Glutamatergic neuron (in vitro differentiated cells): Measurements from ENCODE around the gene TXNDC12. TPM values are rescaled to one million over a fixed set of nuclear protein-coding genes. Genes with fewer than 3 reads are reported as not detected.
"Not testable (repeated sequence)": the region's sequence is repeated elsewhere in the genome, so short reads cannot be mapped to it uniquely, and the experiment has no call there.

Experiments
- DNase-seq: peaks from one replicate; pipeline ENCODE4 v3.0.0; 2022
- H3K27ac Mint-ChIP-seq: one replicate; pipeline ENCODE4 v1.8.0; 2020; ENCODE audit warnings: mild to moderate bottlenecking, mixed read lengths, inconsistent platforms; ENCODE audit not compliant: unreplicated experiment
- H3K27me3 Mint-ChIP-seq: one replicate; pipeline ENCODE4 v1.8.0; 2020; ENCODE audit warnings: mild to moderate bottlenecking, moderate library complexity, mixed read lengths, inconsistent platforms; ENCODE audit not compliant: unreplicated experiment
- H3K36me3 Mint-ChIP-seq: one replicate; pipeline ENCODE4 v1.8.0; 2020; ENCODE audit warnings: mild to moderate bottlenecking, mixed read lengths, inconsistent platforms; ENCODE audit not compliant: unreplicated experiment
- H3K4me1 Mint-ChIP-seq: one replicate; pipeline ENCODE4 v1.8.0; 2020; ENCODE audit warnings: mild to moderate bottlenecking, low read depth, mixed read lengths, inconsistent platforms; ENCODE audit not compliant: unreplicated experiment
- H3K4me3 Mint-ChIP-seq: one replicate; pipeline ENCODE4 v1.8.0; 2020; ENCODE audit warnings: mild to moderate bottlenecking, mixed read lengths, inconsistent platforms; ENCODE audit not compliant: unreplicated experiment
- H3K9me3 Mint-ChIP-seq: one replicate; pipeline ENCODE4 v1.8.0; 2020; ENCODE audit warnings: mild to moderate bottlenecking, moderate library complexity, mixed read lengths, inconsistent platforms; ENCODE audit not compliant: unreplicated experiment
- CTCF ChIP-seq: fragments of 200-600 bp; sonication (generic); IDR thresholded peaks from one replicate; pipeline ENCODE4 v1.5.0; 2021; ENCODE audit not compliant: partially characterized antibody, unreplicated experiment
- total RNA-seq: library from RNA; stranded (reverse); fragmentation: NEBNext Ultra II Directional; extraction: Animal tissue kit (Norgen Biotek cat#: 25700); gene quantifications from one replicate; pipeline ENCODE4 v1.2.1, GENCODE V29; 2021; ENCODE audit not compliant: unreplicated experiment

The TXNDC12 gene
- total RNA-seq, 1 donor from 2014 or later, result 27.2 TPM

GRCh38 chr1:52033190-52034049 lies 21.6 kb downstream of the TXNDC12 start, which contains the start of gene KTI12:
Gene KTI12, minus strand, starts transcription at chr1:52033810. Its CDS starts 49 bp downstream, at chr1:52033761.
- peak; percentile 85 for DNase-seq
- Mint-ChIP-seq H3K4me1 (peaks cover 12% of the 10 kb centered on the region), H3K27ac (peak within 1 kb of the TSS; percentile 64), H3K9me3 (peaks cover 5% of the 10 kb centered on the region), H3K36me3 (no peaks in the 10 kb centered on the region), H3K4me3 (peak within 1 kb of the TSS; percentile 93), H3K27me3 (peaks cover 4% of the 10 kb centered on the region)
- no peak for TF ChIP-seq CTCF

GRCh38 chr1:52032785-52033131 lies 22.2 kb downstream of the TXNDC12 start:
- peaks cover 12% of the 10 kb centered on the region for H3K4me1 Mint-ChIP-seq
- peak overlapping the region; percentile 64 for H3K27ac Mint-ChIP-seq
- no peak for TF ChIP-seq CTCF
- peak overlapping the region; percentile 93 for H3K4me3 Mint-ChIP-seq
- H3K36me3 Mint-ChIP-seq, result no peaks in the 10 kb centered on the region
- peaks cover 5% of the 10 kb centered on the region for H3K9me3 Mint-ChIP-seq
- DNase-seq, result peak; percentile 55
- peaks cover 4% of the 10 kb centered on the region for H3K27me3 Mint-ChIP-seq

GRCh38 chr1:52032124-52032784 lies 22.7 kb downstream of the TXNDC12 start:
- TF ChIP-seq CTCF, result no peak
- peaks cover 12% of the 10 kb centered on the region for H3K4me1 Mint-ChIP-seq
- no peaks in the 10 kb centered on the region for H3K36me3 Mint-ChIP-seq
- DNase-seq, result no peak
- peak overlapping the region; percentile 93 for H3K4me3 Mint-ChIP-seq
- peak overlapping the region; percentile 64 for H3K27ac Mint-ChIP-seq
- H3K27me3 Mint-ChIP-seq, result peaks cover 4% of the 10 kb centered on the region
- peaks cover 5% of the 10 kb centered on the region for H3K9me3 Mint-ChIP-seq

GRCh38 chr1:52028839-52029238 lies 26.2 kb downstream of the TXNDC12 start:
- not testable (repeated sequence) for H3K9me3 Mint-ChIP-seq, H3K4me3 Mint-ChIP-seq, H3K27ac Mint-ChIP-seq, H3K27me3 Mint-ChIP-seq, H3K36me3 Mint-ChIP-seq, DNase-seq, H3K4me1 Mint-ChIP-seq

GRCh38 chr1:52028328-52028727 lies 26.7 kb downstream of the TXNDC12 start:
- TF ChIP-seq CTCF, result no peak
- no peaks in the 10 kb centered on the region for H3K36me3 Mint-ChIP-seq

More at GRCh38 chr1:52028328-52028727, 26.7 kb downstream of the TXNDC12 start:
- no peak overlapping the region for H3K27ac Mint-ChIP-seq
- peaks cover 3% of the 10 kb centered on the region for H3K27me3 Mint-ChIP-seq
- no peak for DNase-seq
- H3K9me3 Mint-ChIP-seq, result no peaks in the 10 kb centered on the region
- peaks cover 8% of the 10 kb centered on the region for H3K4me1 Mint-ChIP-seq
- H3K4me3 Mint-ChIP-seq, result no peak overlapping the region
